ENCODE measurements around the gene HOXB2. TPM values are rescaled to one million over a fixed set of nuclear protein-coding genes. Genes with fewer than 3 reads are reported as not detected.
A peak's percentile ranks its signal among the peaks of the same experiment; 100 is the strongest.

Gene HOXB2
- total RNA-seq, 1 experiment from 2014 or later, result not detected

DNA sequence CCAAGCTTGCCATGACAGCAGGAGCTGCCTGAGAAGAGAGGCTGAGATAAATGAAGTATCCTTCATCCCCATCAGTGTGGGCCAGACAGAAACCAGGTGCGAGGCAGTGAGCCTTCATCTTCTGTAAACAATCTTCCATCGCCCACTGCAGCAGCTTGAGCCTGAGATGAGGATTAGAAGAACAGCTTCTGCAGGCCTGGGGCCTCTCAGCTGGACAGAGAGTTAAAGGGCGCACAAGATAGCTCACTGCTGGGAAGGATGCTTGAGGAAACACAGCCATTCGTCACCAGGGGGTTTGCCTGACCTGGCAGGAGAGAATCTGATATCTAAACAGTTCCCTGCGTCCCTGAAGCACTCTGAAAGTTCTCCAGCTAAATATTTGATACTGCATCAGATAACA is 41.2 kb downstream of the HOXB2 start:
- Histone ChIP-seq H2BK12ac (ENCODE audit: insufficient read length, low read depth, low read length) (no peak overlapping the region), H4K5ac (ENCODE audit: insufficient read length, low read depth, low read length) (no peak overlapping the region), H3K27me3 (ENCODE audit: insufficient read depth, low read length) (peaks cover 3% of the 10 kb centered on the region; the same call in 1 of the 2 replicates), H3K18ac (ENCODE audit: insufficient read length, low read depth, low read length) (no peak overlapping the region), H3K4ac (ENCODE audit: low read depth, low read length) (no peak overlapping the region), H3K56ac (ENCODE audit: insufficient read length, low read depth, low read length) (no peak overlapping the region), H3K23me2 (ENCODE audit: insufficient read length, low read depth, low read length, poor library complexity, severe bottlenecking) (no peaks in the 10 kb centered on the region), H2AK5ac (ENCODE audit: insufficient read length, low read length) (no peak overlapping the region), H2BK5ac (ENCODE audit: insufficient read length, low read length) (no peak overlapping the region), H3K23ac (ENCODE audit: insufficient read length, low read depth, low read length) (no peak overlapping the region), H3K79me2 (ENCODE audit: insufficient read depth, low read length) (0 out of 2 replicates have a peak, but pooled peaks cover 2% of the 10 kb centered on the region), H4K20me1 (ENCODE audit: control insufficient read depth, insufficient read depth, insufficient read length) (no peaks in the 10 kb centered on the region), H3K9ac (ENCODE audit: extremely low read depth, insufficient read length, low read length) (no peak overlapping the region), H4K8ac (replicated peaks; ENCODE audit: insufficient read length, low read depth, low read length) (no peak overlapping the region), H3K79me1 (ENCODE audit: insufficient read depth, low read depth, low read length, poor library complexity, severe bottlenecking) (no peaks in the 10 kb centered on the region), H2BK120ac (ENCODE audit: low read depth, low read length, poor library complexity, severe bottlenecking) (no peak overlapping the region), H4K91ac (ENCODE audit: insufficient read length, low read depth, low read length) (no peak overlapping the region), H2BK20ac (ENCODE audit: low read depth, low read length, poor library complexity, severe bottlenecking) (no peak overlapping the region), H2AFZ (ENCODE audit: low read length) (no peak overlapping the region), H3K9me3 (ENCODE audit: control insufficient read depth, low read depth, low read length) (no peaks in the 10 kb centered on the region), H2BK15ac (ENCODE audit: low read depth, low read length) (no peak overlapping the region), H3K14ac (ENCODE audit: insufficient read depth, low read length) (no peak overlapping the region), H3K4me1 (ENCODE audit: insufficient read depth, low read length) (no peaks in the 10 kb centered on the region), H3K27ac (ENCODE audit: insufficient read length, low read depth, low read length) (no peak overlapping the region), H3T11ph (ENCODE audit: low read length) (no peak overlapping the region), H3K4me2 (ENCODE audit: insufficient read depth, insufficient read length, low read length) (no peak overlapping the region)
- Mint-ChIP-seq H3K27me3 (ENCODE audit: low read depth) (peaks cover 88% of the 10 kb centered on the region), H3K27ac (peak overlapping the region in 1 of 3 experiments; percentile 57; a peak in 1 of 7 replicates), H3K4me3 (no peak overlapping the region), H3K9me3 (no peaks in the 10 kb centered on the region), H3K36me3 (ENCODE audit: insufficient read depth in 1 of 3, low read depth in 3 of 3) (no peaks in the 10 kb centered on the region; a peak in 1 of 7 replicates), H3K4me1 (peaks cover 16 to 22% of the 10 kb centered on the region in 2 experiments)
- TF ChIP-seq, protein P1, sequence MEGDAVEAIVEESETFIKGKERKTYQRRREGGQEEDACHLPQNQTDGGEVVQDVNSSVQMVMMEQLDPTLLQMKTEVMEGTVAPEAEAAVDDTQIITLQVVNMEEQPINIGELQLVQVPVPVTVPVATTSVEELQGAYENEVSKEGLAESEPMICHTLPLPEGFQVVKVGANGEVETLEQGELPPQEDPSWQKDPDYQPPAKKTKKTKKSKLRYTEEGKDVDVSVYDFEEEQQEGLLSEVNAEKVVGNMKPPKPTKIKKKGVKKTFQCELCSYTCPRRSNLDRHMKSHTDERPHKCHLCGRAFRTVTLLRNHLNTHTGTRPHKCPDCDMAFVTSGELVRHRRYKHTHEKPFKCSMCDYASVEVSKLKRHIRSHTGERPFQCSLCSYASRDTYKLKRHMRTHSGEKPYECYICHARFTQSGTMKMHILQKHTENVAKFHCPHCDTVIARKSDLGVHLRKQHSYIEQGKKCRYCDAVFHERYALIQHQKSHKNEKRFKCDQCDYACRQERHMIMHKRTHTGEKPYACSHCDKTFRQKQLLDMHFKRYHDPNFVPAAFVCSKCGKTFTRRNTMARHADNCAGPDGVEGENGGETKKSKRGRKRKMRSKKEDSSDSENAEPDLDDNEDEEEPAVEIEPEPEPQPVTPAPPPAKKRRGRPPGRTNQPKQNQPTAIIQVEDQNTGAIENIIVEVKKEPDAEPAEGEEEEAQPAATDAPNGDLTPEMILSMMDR (conservative IDR thresholded peaks at IDR 0.05), result no peak
- no CpG with 5 or more reads among the region's 5 CpGs for WGBS (ENCODE audit: extremely low coverage, insufficient read length, low lambda C conversion rate)
- DNase-seq, result no peak
